IMR-90 (cell line): ENCODE data around the gene ABLIM3.

Experiments used
- CTCF ChIP-seq: conservative IDR thresholded peaks from 2 replicates; pipeline ENCODE4 v1.5.1; 2012; ENCODE audit warnings: mild to moderate bottlenecking, low read depth, low read length, improper control_type of control experiment
- MXI1 ChIP-seq: IDR thresholded peaks from 2 replicates; pipeline ENCODE4 v1.6.1; 2012; ENCODE audit warnings: low read depth, mild to moderate bottlenecking, low read length, moderate library complexity, borderline replicate concordance

DNA sequence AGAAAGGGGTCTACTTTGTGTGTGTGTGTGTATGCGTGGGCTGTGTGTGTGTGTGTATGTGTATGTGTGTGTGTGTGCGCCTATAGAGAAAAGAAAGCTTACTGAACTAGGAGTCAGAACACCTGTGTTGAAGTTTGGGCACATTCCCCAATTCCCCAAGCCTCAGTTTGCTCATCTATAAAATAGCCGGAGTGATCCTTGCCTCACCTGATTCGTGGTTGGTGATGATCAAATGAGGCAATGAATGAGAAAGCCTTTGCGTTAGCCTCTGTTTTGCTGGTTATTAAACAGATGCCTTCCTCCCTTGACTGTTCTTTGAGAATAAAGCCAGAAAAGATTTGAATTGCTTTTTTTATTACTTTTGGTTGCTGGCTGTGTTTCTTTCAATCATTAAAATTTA lies 20.6 kb downstream of the ABLIM3 start:
- TF ChIP-seq CTCF (no peak), MXI1 (no peak)
